ENCODE data around the gene MYO7B. TPM values are rescaled to one million over a fixed set of nuclear protein-coding genes. Genes with fewer than 3 reads are reported as not detected.

Gene MYO7B
- total RNA-seq, 1 donor from 2014 or later, result 0.02 TPM

- no peak overlapping the region for H3K27ac Mint-ChIP-seq (ENCODE audit: unreplicated experiment)
- DNase-seq (ENCODE audit: low spot score), result peak; percentile 71
- H3K36me3 Mint-ChIP-seq (ENCODE audit: low read depth), result no peaks in the 10 kb centered on the region
- H3K27me3 Mint-ChIP-seq (ENCODE audit: low read depth), result peaks cover 1% of the 10 kb centered on the region
- H3K4me1 Mint-ChIP-seq (ENCODE audit: low read depth), result peaks cover 16% of the 10 kb centered on the region
- H3K4me3 Mint-ChIP-seq (ENCODE audit: unreplicated experiment), result no peak overlapping the region
- TF ChIP-seq CTCF (IDR thresholded peaks at IDR 0.05), result no peak
- no peaks in the 10 kb centered on the region for H3K9me3 Mint-ChIP-seq (ENCODE audit: low read depth)
Measured at GRCh38 chr2:127581516-127582490, 46.3 kb downstream of the MYO7B start.

- Mint-ChIP-seq H3K36me3 (ENCODE audit: low read depth) (no peaks in the 10 kb centered on the region), H3K27ac (ENCODE audit: unreplicated experiment) (no peak overlapping the region), H3K4me3 (ENCODE audit: unreplicated experiment) (no peak overlapping the region), H3K9me3 (ENCODE audit: low read depth) (no peaks in the 10 kb centered on the region), H3K27me3 (ENCODE audit: low read depth) (peaks cover 1% of the 10 kb centered on the region), H3K4me1 (ENCODE audit: low read depth) (peaks cover 7% of the 10 kb centered on the region)
- no peak for TF ChIP-seq CTCF (IDR thresholded peaks at IDR 0.05)
- peak; percentile 56 for DNase-seq (ENCODE audit: low spot score)
Measured at GRCh38 chr2:127582863-127583861, 47.7 kb downstream of the MYO7B start.

GRCh38 chr2:127584047-127584446, 48.6 kb downstream of the MYO7B start:
- Mint-ChIP-seq H3K9me3 (ENCODE audit: low read depth) (no peaks in the 10 kb centered on the region), H3K4me3 (ENCODE audit: unreplicated experiment) (no peak overlapping the region), H3K4me1 (ENCODE audit: low read depth) (peaks cover 4% of the 10 kb centered on the region), H3K36me3 (ENCODE audit: low read depth) (no peaks in the 10 kb centered on the region), H3K27me3 (ENCODE audit: low read depth) (no peaks in the 10 kb centered on the region), H3K27ac (ENCODE audit: unreplicated experiment) (no peak overlapping the region)
- no peak for TF ChIP-seq CTCF (IDR thresholded peaks at IDR 0.05)
- DNase-seq (ENCODE audit: low spot score), result peak; percentile 88

GRCh38 chr2:127584516-127585033, 49.1 kb downstream of the MYO7B start:
- H3K27me3 Mint-ChIP-seq (ENCODE audit: low read depth), result no peaks in the 10 kb centered on the region
- no peaks in the 10 kb centered on the region for H3K36me3 Mint-ChIP-seq (ENCODE audit: low read depth)
- DNase-seq (ENCODE audit: low spot score), result peak; percentile 49
- no peaks in the 10 kb centered on the region for H3K9me3 Mint-ChIP-seq (ENCODE audit: low read depth)
- H3K4me3 Mint-ChIP-seq (ENCODE audit: unreplicated experiment), result no peak overlapping the region
- no peak for TF ChIP-seq CTCF (IDR thresholded peaks at IDR 0.05)
- peaks cover 4% of the 10 kb centered on the region for H3K4me1 Mint-ChIP-seq (ENCODE audit: low read depth)
- no peak overlapping the region for H3K27ac Mint-ChIP-seq (ENCODE audit: unreplicated experiment)

Measured in chondrocyte (in vitro differentiated cells).